Ovary (tissue), 9 donors: ENCODE data around the gene FLT3LG. TPM values are rescaled to one million over a fixed set of nuclear protein-coding genes. Genes with fewer than 3 reads are reported as not detected.

Experiments used
- DNase-seq, 5 donors: peaks; one replicate each; pipeline ENCODE4 v3.0.0-alpha.2; 2019 to 2020
- H3K27ac ChIP-seq, 2 donors: fragments of 200-600 bp; one replicate each; pipeline versions ENCODE4 v1.5.1 to v1.8.0; 2019 to 2022
- H3K27me3 ChIP-seq: fragments of 200-600 bp; one replicate; pipeline ENCODE4 v1.8.0; 2022
- H3K36me3 ChIP-seq: fragments of 200-600 bp; sonication (generic); one replicate; pipeline ENCODE4 v1.5.1; 2019
- H3K4me1 ChIP-seq: one replicate; pipeline ENCODE4 v1.8.1; 2013; ENCODE audit warnings: mild to moderate bottlenecking, moderate library complexity; ENCODE audit not compliant: insufficient read depth
- H3K4me3 ChIP-seq: fragments of 200-600 bp; sonication (generic); one replicate; pipeline ENCODE4 v1.5.1; 2017
- H3K9me3 ChIP-seq, 2 donors: fragments of 200-600 bp in 1 of 2; sonication (generic) in 1 of 2; one replicate each; pipeline versions ENCODE4 v1.5.1 to v1.8.1; 2013 to 2019; ENCODE audit warnings: mild to moderate bottlenecking in 1 of 2, moderate library complexity in 1 of 2
- CTCF ChIP-seq, 3 donors: fragments of 450-650 bp in 2 of 3; fragments of 200-600 bp in 1 of 3; IDR thresholded peaks; one replicate each; pipeline versions ENCODE4 v1.5.1 to v1.8.0; 2016 to 2022; ENCODE audit warnings: antibody characterized with exemption in 3 of 3, mild to moderate bottlenecking in 1 of 3
- EP300 ChIP-seq: sonication (generic); formaldehyde crosslinking; IDR thresholded peaks from one replicate; pipeline ENCODE4 v1.6.1; 2017; ENCODE audit warnings: antibody characterized with exemption
- POLR2A ChIP-seq: fragments of 450-650 bp; IDR thresholded peaks from one replicate; pipeline ENCODE4 v1.6.1; 2017; ENCODE audit warnings: antibody characterized with exemption, mild to moderate bottlenecking, moderate library complexity
- WGBS, 3 donors: extraction: QIAGEN DNeasy Blood & Tissue Kit in 1 of 3; methylation state at CpG; one replicate each; pipeline versions ENCODE4 v1.1.5 to v1.1.7; 2013 to 2017; 5-methylcytosine and 5-hydroxymethylcytosine counted together
- intact Hi-C, 4 donors: fragments of 100-400 bp; cut with DNase I; formaldehyde crosslinking; loops; one replicate each; pipeline versions ENCODE4 v1.11.0 to v1.15.1; 2022 to 2023
- polyA plus RNA-seq, 2 donors: library from polyadenylated mRNA; stranded (reverse); fragments of 200-250 nt in 1 of 2; fragments of 350-450 nt in 1 of 2; fragmentation: Illumina TruSeq in 1 of 2; extraction: RNeasy Lipid Tissue Mini Kit (QIAGEN cat#74804) in 1 of 2; gene quantifications; one replicate each; pipeline ENCODE4 v1.2.3, GENCODE V29; 2013 to 2014
- total RNA-seq, 7 donors: library from RNA; depleted of rRNA in 2 of 7; stranded (reverse); fragments of >200 nt in 2 of 7; fragmentation: NEBNext Ultra II Directional in 3 of 7; extraction: Animal tissue kit (Norgen Biotek cat#: 25700) in 3 of 7; gene quantifications; one replicate each; pipeline versions ENCODE4 v1.1.0 to v1.2.4, GENCODE V29; 2016 to 2023
- donor health status: DM: no; HTN: no; CAD: no; lungs with moderate emphysema.
- donor health status: DM: no; HTN: no; CAD: no.
- donor health status: Bipolar disorder and iron deficiency.
- donor health status: DM: yes; HTN: yes; CAD: no.
- donor health status: DM: no; HTN: no; CAD: no.
- donor health status: DM: yes; HTN: yes; CAD: no.

FLT3LG gene
- total and polyA plus RNA-seq, 9 donors: 3.9 to 15.3 (median 12.2) TPM

GRCh38 chr19:49451430-49452181 lies 22.4 kb upstream of the FLT3LG start, which contains the start of gene PIH1D1:
Gene PIH1D1, minus strand, starts transcription at chr19:49451814. Its CDS starts 240 bp downstream, at chr19:49451574.
- no peaks in the 10 kb centered on the region for H3K27me3 ChIP-seq
- H3K4me3 ChIP-seq: peak within 1 kb of the TSS; percentile 78
- TF ChIP-seq POLR2A (peak; percentile 32), CTCF (IDR thresholded peaks at IDR 0.05) (no peak)
- H3K4me1 ChIP-seq: no peaks in the 10 kb centered on the region
- H3K9me3 ChIP-seq: no peaks in the 10 kb centered on the region
- no peaks in the 10 kb centered on the region for H3K36me3 ChIP-seq
- H3K27ac ChIP-seq: peak within 1 kb of the TSS; percentile 86 to 95
- 1 to 5% (median 2%) methylated on average over 42 of the region's 42 CpGs for WGBS, 3 donors
- intact Hi-C loops: no loop called here
- peak; percentile 94 to 97 (median 95) for DNase-seq

DNA sequence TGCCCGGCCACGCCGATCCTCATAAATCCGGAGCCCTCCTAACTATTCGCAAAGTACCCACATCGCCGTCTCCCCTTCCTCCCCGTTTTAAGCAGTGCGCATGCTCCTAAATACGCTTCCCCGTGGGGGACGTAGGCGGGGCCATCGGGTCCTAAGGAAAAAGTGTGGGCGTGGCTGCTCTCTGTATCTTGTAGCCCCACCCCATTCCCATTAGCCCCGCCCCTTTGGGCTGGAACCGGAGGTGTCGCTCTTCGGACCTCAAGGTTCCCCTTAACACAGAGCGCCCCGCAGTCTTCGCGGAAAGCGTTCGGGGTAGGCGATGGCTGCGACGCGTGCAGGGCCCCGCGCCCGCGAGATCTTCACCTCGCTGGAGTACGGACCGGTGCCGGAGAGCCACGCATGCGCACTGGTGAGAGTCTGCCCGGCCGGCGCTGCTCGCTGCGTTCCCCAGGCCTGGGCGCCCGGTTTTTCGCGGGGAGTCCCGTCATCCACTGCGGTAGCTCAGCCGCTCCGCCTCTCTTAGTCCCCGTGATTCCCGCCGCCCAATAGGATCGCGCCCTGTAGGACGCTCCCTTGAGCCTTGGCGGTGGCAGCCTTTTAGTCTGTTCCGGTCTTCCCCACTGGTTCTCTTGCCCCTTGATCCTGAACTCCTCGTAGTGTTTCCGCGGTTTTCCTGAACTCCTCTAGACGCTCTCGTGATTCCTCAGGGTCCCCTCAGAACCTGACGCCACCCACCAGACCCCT lies 20.8 kb upstream of the FLT3LG start, which contains the start of gene ALDH16A1:
Gene ALDH16A1, plus strand, starts transcription at position 213 of the 744 bp plus-strand sequence. Its CDS starts 107 bp downstream, at position 320.
- intact Hi-C loops: no loop called here
- H3K36me3 ChIP-seq: no peaks in the 10 kb centered on the region
- no peaks in the 10 kb centered on the region for H3K9me3 ChIP-seq
- H3K27ac ChIP-seq: peak within 1 kb of the TSS; percentile 86 to 95
- peak; percentile 97 to 99 (median 98) for DNase-seq
- no peak for TF ChIP-seq EP300
- TF ChIP-seq POLR2A: peak; percentile 96
- TF ChIP-seq CTCF (IDR thresholded peaks at IDR 0.05): peak in 1 of 3 donors; percentile 19
- whole genome bisulfite sequencing, 3 donors: 0 to 1% (median 1%) methylated on average over 51 to 66 of the region's 66 CpGs
- peak within 1 kb of the TSS; percentile 59 for H3K4me3 ChIP-seq
- H3K27me3 ChIP-seq: no peaks in the 10 kb centered on the region
- H3K4me1 ChIP-seq: no peaks in the 10 kb centered on the region

- H3K36me3 ChIP-seq: no peaks in the 10 kb centered on the region
- TF ChIP-seq EP300 (no peak), CTCF (IDR thresholded peaks at IDR 0.05) (peak in 1 of 3 donors; percentile 4), POLR2A (no peak)
- 40 to 48% (median 41%) methylated on average over 10 of the region's 10 CpGs for WGBS, 3 donors
- H3K4me3 ChIP-seq: peak overlapping the region; percentile 59
- H3K4me1 ChIP-seq: no peaks in the 10 kb centered on the region
- intact Hi-C loops: no loop called here
- H3K27ac ChIP-seq: peak overlapping the region; percentile 86 to 95
- H3K27me3 ChIP-seq: no peaks in the 10 kb centered on the region
- no peaks in the 10 kb centered on the region for H3K9me3 ChIP-seq
- peak in 1 of 5 donors; percentile 48 for DNase-seq
Observed at GRCh38 chr19:49453757-49454240, 20.2 kb upstream of the FLT3LG start.

- WGBS, 3 donors: 3 to 16% (median 5%) methylated on average over 5 of the region's 5 CpGs
- TF ChIP-seq CTCF (IDR thresholded peaks at IDR 0.05): no peak
- TF ChIP-seq EP300: no peak
- no peak for TF ChIP-seq POLR2A
Observed at GRCh38 chr19:49455773-49456172, 18.2 kb upstream of the FLT3LG start.

More at GRCh38 chr19:49455773-49456172, 18.2 kb upstream of the FLT3LG start:
- no peak for DNase-seq
- Histone ChIP-seq H3K4me1 (no peaks in the 10 kb centered on the region), H3K27ac (peak overlapping the region in 1 of 2 donors; percentile 26), H3K27me3 (no peaks in the 10 kb centered on the region), H3K4me3 (no peak overlapping the region), H3K36me3 (no peaks in the 10 kb centered on the region), H3K9me3 (no peaks in the 10 kb centered on the region)
- intact Hi-C loops: no loop called here
